Activated CD4-positive, alpha-beta T cell treated with anti-CD3 and anti-CD28 coated beads for 24 hours (primary cell): ENCODE measurements around the gene KRTAP5-10.
A peak's percentile ranks its signal among the peaks of the same experiment; 100 is the strongest.
"Not testable (repeated sequence)": the region's sequence is repeated elsewhere in the genome, so short reads cannot be mapped to it uniquely, and the experiment has no call there.

Experiments used
- DNase-seq, 2 donors: peaks; one replicate each; pipeline ENCODE4 v3.0.0-alpha.2; 2020; ENCODE audit warnings: low read depth in 2 of 2

The KRTAP5-10 gene

DNA sequence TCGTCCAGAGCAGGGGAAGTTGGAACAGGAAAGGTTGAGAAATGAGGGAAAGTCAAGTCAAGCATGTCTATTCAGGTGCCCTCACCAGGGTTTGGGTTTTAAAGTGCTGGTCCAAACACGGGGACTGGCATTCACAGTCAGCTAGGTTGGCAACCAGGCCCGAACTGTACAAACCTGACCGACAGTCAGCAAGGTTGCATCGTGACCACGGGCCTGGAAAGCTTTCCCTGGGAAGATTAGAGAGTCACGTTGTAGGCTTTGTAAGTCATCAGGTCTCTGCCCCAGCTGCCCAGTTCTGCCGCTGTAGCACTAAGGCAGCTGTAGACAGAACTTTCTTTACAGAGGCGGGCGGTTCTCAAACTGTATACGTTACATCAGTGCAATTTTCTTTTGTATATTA lies 7.4 kb downstream of the KRTAP5-10 start:
- no peak for DNase-seq

DNA sequence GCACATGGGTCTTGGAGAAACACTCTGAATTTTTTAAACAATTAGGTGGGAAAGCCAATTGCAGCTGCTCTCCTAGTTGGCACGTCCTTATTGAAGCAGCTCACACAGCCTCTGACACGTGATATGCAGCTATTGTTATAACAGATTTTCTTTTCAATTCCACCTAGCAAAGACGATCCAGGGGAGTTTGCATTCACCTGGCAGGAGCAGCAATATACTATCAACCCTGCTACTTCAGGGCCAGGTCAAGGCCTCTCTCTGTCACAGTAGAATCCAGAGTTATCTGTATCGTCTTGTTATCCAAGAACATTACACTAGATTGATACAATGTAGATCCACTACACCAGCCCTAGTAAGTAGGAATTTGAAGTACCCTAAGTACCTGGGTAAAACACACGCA lies 9.1 kb downstream of the KRTAP5-10 start:
- DNase-seq: no peak

DNA sequence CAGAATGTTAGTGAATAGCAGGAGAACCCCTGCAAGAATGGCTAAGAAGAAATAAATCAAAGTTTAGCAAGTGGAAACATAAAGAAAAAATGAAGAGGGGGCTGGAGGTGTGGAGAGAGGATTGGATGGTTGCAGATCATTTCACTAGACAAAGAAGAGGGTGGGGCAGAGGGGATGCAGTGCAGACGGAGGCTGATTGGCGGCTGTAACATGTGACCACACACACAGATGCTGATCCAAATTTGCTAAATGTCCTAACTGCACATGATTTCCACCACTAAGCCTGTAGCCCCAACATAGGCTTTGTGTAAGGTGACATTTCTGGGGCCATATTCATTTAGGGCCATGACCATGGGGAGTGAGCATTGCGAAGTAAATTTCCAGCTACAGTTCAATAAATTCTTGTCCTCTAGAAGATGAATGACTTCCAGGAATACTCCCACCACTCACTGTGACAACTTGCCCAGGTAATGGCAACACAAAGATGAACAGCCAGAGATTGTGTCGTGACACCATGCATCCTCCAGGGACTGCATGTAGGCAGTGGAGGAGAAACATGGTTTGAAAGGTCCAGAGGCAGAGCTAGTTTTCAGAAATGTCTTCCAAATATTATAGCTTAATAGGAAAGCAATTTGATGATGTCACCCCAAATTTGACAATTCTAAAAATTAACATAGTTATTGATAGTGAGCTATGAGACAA lies 10.5 kb downstream of the KRTAP5-10 start:
- no peak for DNase-seq

DNA sequence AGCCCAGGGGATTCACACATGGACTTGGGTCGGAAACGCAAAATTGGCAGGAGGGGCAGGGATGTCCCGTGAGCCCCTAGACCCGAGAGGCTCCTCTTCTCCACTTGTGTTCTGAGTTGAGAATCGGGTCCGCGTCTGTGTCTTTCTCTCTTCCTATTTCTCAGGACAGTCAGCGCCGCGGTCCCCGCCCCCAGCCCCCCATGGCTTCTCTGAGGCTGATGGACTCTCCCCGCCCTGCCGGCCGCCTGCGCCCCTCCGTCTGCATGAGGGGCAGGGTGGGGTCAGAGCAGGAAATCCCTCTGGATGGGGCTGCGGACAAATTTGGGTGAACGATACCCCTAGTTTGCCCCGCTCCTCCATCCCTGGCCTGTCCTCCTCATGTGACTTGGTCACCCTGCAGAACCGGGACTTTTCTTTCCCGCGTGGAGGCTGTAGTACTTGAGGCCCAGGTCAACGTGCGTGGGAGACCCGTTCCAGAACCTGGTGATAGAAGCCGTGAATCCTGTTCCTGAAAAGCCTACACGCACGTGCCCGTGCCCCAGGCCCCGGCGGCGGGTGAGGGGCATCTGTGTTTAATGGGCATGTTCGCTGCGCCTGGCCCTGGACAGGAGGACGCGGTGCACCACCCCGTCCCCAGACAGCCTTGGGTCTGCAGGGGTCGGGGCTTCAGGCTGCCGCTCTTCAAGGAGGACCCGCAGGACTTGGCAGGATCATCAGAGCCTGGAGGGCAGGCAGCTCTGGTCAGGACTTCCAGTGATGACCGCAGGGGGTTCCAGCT lies 11.5 kb downstream of the KRTAP5-10 start:
- DNase-seq: not testable (repeated sequence)

DNA sequence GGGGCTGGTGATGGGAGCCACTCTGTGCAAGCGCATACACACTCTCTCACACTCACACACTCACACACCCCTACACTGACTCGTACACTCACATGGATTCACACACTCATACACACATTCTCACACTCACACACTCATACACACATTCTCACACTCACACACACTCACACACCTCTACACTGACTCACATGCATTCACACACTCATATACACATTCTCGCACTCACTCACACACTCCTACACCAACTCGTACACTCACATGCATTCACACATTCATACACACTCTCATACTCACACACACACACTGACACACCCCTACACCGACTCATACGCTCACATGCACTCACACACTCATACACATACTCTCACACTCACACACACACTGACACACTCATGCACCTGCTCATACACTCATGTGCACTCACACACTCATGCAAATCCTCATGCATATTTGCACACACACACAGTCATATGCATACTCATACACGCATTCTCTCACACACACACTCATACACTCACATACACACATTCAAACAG lies 12.2 kb downstream of the KRTAP5-10 start:
- DNase-seq: no peak

DNA sequence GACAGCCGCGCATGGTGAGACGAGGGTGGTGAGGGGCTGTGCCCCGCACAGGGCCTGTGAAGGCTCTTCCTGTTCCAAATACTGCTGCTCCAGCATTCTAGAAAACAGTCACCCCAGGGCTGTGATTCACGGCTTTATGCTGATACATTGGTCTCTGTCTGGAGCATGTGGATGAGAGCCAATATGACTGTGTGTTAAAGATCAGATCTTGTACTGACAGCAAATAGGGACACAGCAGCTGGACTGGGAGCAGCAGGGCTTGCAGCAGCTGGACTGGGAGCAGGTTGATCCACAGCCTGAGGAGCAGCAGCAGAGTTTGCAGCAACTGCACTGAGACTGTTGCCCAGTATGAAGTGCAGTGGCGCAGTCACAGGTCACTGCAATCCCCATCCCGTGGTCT lies 14.2 kb downstream of the KRTAP5-10 start:
- DNase-seq: not testable (repeated sequence)

DNA sequence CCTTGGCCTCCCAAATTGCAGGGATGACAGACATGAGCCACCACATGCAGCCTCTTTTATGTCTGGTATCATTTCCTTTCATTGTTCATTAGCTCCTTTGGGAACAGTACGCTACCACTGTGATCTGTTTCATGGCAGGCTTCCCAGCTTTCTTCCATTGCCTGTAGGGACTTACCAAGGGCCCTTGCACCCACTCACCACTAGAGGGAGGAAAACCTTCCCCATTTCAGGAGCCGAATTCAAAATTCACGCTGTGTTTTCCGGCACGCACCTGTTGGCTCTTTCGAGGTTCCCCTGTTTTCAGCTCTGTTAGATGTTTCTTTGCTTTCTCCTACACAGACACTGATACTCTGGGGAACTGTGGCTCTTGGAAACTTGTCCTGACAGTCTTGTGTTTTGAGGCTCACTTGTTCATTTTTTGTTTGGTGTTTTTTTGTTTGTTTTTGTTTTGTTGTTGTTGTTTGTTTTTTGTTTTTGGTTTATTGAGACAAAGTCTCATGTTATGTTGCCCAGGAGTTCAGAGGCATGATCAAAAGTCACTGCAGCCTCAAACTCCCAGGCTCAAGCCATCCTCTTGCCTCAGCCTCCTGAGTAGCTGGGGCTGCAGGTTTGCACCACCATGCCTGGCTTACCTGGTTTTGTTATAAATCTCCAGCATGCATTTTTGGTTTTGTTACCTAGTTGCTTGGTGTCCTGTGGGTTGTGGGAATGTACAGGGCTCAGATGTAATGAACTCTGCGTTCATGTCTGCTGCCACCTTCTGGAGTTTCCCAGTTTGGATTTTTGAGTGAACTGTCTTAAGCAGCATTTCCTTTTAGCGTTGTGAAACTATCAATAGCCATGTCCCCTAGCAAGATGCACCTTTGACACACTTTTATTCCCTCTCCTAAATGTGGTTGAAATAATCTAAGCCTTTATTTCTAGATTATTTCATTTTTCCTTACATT lies 15.0 kb downstream of the KRTAP5-10 start:
- DNase-seq: peak; percentile 9 to 12

DNA sequence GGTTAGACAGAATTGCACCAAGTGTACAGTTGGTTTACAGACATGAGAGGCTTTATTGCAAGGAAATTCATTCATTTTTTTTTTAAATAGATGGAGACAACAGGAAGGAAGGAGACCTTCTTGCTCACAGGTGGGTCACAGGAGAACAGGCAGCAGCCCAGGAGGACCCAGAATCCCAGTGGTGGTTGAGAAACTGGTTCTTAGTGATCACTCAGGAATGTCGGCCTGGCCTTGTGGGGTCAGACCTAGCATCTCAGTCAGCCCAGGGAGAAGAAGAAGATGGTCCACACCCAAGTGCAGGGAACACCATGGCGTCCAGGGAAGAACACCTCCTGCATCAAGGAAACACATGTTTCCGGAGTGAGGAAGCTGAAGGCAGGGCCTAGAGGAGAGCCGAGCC lies 16.5 kb downstream of the KRTAP5-10 start:
- no peak for DNase-seq

DNA sequence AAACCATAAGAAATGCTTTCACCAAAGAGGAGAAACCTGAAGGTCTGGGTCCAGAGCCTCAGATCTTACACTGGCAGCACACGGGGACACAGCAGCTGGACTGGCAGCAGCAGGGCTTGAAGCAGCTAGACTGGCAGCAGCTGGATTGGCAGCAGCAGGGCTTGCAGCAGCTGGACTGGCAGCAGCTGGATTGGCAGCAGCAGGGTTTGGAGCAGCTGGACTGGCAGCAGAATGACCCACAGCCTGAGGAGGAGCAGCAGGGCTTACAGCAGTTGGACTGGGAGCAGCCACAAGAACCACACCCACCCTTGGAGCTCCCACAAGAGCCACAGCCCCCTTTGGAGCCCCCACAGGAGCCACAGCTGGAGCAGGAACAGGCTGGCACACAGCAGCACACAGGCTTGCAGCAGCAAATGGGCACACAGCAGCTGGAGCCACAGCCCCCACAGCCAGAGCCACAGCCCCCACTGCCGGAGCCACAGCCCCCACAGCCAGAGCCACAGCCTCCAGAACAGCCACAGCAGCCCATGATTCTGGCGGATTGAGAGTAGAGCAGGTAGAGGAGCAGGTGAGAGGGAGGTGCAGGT lies 17.0 kb downstream of the KRTAP5-10 start, which contains the start of gene KRTAP5-11:
Gene KRTAP5-11 (minus strand): TSS at position 567 of the 587 bp plus-strand sequence. CDS start 38 bp downstream, at position 529.
- no peak for DNase-seq

DNA sequence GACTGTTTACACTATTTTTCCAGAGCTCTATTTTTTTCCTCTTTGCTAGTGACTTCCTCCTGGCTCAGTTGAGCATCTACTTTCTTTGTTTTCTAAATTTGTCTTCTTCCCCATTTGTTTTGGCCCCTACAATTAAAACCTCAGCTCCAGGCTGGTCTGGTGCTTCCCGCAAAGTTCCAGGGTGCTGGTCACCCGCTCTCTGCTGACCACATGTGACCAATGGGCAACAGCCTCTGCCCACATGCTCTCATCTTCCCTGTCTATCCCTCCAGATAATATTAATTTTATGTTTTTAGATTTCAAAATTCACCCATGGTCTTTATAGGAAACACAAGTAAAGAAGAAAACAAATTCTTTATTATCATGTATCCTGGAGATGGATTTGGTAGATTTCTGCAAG lies 17.6 kb downstream of the KRTAP5-10 start:
- DNase-seq: not testable (repeated sequence)

DNA sequence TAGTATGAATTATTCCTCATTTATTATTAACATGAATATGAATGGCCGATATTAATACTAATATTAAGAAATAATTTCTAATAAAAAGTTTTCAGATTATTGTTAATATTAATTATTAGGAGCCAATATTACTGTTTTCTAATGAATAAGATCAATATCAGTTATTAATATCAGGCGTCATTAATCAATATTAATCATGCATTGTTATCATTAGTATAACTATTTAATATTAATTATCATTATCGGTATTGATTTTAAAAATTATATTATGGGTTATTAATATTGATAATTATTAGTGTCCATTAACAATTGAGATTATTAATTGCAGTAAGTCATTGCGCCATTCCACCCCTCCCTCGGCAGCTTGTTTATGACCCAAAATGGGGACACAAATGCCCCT lies 20.3 kb downstream of the KRTAP5-10 start:
- DNase-seq: not testable (repeated sequence)

DNA sequence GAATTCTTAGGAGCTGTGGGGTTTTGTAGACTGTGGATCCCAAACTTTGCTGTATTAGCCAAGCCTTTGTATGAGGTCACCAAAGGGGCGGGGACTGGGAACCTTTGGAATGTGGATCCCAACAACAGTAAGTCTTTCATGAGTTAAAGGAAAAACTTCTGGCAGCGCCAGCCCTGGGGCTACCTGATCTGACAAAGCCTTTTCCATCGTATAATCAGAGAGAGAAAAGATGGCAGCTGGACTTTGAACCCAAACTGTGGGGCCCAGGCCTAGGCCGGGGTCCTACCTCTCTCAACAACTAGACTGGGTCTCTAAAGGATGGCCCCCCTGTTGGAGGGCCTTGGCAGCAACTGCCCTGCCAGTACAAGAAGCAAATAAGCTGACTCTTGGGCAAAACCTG lies 23.0 kb downstream of the KRTAP5-10 start:
- not testable (repeated sequence) for DNase-seq

DNA sequence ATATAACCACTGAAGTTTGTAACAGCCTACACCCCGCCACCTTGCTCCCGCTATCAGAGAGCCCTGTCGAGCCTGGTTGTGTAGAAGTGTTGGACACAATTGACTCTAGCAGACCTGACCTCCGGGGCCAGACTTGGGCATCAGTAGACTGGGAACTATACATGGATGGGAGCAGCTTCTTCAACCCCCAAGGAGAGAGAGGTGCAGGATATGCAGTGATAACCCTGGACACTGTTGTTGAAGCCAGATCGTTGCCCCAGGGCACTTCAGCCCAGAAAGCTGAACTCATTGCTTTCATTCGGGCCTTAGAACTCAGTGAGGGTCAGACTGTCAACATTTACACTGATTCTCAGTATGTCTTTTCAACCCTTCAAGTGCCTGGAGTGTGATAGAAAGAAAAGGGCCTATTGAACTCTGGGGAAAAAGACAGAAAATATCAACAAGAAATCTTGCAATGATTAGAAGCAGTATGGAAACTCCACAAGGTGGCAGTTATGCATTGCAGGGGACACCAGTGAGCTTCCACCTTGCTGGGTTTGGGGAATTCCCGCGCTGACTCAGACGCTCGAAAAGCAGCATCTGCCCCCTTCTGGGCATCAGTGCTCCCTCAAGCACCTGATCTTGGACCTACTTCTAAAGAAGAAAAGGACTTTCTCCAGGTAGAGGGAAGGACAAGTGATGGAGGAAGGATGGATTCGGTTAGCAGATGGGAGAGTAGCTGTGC lies 23.6 kb downstream of the KRTAP5-10 start:
- peak; percentile 21 to 56 for DNase-seq

DNA sequence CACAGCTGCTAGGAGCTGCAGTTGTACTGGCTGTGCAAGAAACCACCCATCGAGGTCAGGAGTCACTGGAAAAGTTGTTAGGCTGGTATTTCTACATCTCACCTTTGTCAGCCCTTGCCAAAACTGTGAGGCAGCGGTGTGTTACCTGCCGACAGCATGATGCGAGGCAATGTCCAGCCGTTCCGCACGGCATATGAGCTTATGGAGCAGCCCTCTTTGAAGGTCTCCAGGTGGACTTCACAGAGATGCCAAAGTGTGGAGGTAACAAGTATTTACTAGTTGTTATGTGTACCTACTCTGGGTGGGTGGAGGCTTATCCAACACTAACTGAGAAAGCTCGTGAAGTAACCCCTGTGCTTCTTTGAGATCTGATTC lies 24.2 kb downstream of the KRTAP5-10 start:
- not testable (repeated sequence) for DNase-seq

DNA sequence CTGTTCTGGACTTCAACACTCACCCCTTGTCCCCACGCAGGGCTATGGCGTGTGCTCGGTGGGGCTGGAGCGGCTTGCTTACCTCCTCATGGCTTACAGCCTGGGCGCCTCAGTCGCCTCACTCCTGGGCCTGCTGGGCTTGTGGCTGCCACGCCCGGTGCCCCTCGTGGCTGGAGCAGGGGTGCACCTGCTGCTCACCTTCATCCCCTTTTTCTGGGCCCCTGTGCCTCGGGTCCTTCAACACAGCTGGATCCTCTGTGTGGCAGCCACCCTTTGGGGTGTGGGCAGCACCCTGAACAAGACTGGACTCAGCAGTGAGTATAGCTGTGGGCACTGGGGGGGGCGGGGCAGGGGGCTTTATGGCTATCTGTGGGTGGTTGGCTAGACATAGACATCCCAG lies 37.9 kb downstream of the KRTAP5-10 start:
- not testable (repeated sequence) for DNase-seq

DNA sequence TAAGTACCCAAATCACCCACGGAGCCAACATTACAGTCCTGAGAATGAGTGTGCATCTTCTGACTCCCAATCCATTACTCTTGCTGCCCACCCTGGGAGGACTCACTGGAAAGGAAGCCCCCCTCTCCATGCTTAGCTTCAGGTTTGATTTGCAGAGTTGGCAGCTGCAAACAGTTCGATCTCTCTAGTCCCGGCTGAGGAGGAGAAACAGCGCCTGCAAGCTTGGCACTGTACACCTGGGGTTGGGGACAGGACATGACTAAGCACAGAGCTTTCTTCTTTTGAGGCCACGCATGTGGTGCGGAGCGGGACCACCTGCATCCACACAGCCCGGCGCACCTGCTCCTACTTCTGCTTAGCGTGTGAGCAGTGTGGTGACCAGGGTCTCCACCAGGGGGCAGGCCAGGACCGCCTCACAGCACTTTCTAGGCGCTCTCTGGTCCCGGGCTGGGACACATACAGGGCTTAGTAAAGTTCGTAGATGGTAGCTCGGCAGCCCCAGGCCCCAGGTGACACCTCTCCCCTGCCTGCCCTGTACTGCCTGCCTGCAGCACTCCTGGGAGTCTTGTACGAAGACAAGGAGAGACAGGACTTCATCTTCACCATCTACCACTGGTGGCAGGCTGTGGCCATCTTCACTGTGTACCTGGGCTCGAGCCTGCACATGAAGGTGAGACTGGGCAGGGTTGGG lies 39.6 kb downstream of the KRTAP5-10 start:
- not testable (repeated sequence) for DNase-seq

DNA sequence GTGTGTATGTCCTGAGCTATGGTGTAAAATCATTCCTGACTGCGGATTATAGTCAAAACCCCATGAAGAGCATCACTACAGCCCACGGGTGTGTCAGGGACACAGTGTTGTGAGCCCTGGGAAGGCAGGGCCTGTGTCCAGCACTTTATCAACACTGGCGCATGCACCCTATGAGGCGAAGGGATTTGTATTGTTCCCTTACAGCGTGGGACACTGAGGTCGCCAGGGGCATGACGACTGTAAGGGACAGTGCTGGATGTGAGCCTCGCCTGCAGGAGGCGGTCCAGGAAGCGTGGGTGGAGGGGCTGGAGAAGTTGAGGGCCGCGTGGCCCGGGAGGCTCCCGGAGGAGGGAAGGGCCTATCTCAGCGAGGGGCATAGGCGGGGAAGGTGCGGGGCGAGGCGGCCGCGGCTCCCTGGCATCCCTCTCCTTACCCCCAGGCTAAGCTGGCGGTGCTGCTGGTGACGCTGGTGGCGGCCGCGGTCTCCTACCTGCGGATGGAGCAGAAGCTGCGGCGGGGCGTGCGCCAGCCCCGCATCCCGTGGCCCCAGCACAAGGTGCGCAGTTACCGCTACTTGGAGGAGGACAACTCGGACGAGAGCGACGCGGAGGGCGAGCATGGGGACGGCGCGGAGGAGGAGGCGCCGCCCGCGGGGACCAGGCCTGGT lies 41.6 kb downstream of the KRTAP5-10 start:
- not testable (repeated sequence) for DNase-seq

DNA sequence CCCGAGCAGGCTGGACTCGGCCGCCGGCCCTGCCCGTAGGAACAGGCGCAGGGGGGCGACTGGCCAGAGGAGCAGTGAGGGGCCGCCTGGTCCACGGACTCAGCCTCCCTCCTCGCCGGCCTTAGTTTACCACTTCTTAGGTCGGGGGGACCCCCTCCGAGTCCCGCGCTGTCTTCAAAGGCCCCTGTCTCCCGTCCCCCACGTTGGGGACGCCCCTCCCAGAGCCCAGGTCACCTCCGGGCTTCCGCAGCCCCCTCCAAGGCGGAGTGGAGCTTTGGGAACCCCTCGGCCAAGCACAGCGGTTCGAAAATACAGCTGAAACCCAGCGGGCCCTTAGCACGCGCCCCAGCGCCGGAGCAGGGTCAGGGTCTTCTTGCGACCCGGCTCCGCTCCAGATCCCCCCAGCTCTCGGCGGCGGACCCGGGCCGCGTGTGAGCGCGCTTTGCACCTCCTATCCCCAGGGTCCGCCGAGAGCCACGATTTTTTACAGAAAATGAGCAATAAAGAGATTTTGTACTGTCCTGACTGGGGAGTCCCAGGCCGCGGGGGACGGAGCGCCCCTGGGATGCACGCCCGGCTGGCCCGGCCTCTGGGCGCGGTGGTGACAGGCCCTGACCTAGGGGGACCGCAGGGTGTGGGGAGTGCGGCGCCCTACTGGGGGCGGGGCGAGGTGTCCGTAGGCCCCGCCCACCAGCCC lies 42.3 kb downstream of the KRTAP5-10 start:
- DNase-seq: not testable (repeated sequence)

DNA sequence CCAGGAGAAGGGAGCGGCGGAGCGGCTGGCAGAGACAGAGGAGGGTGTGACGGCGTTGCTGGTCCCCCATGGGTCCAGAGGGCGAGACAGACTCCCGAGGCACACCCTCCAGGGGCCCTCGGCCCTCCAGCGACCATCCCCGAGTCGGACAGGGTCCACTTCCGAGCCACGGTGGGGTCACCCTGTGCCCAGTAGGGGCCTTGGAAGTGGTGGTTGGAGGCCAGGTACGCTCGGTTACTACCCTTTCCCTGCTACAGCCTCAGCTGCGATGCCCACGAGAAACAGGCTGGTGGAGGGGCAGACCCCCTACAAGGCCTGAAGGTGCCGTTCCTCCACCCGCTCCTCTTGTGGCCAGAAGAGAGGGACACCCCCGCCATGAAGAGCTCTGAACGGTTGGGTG lies 42.9 kb downstream of the KRTAP5-10 start:
- DNase-seq: not testable (repeated sequence)
